Cardiac muscle cell (in vitro differentiated cells and primary cell): ENCODE measurements around the gene GCK. TPM values are rescaled to one million over a fixed set of nuclear protein-coding genes. Genes with fewer than 3 reads are reported as not detected.
"Not testable (repeated sequence)": the region's sequence is repeated elsewhere in the genome, so short reads cannot be mapped to it uniquely, and the experiment has no call there.

ENCODE experiments used
- DNase-seq, 2 donors: peaks; one replicate each; pipeline versions ENCODE4 v3.0.0 to v3.0.0-alpha.2; 2010 to 2017; ENCODE audit warnings: low read depth in 1 of 2, low spot score in 1 of 2
- H3K27ac ChIP-seq: fragments of 200-600 bp; sonication (generic); 2 replicates; pipeline ENCODE4 v1.5.1; 2016
- H3K27me3 ChIP-seq: fragments of 200-600 bp; sonication (generic); 2 replicates; pipeline ENCODE4 v1.6.0; 2016; ENCODE audit warnings: control low read depth
- H3K36me3 ChIP-seq: fragments of 200-600 bp; sonication (generic); 2 replicates; pipeline ENCODE4 v1.5.1; 2016; ENCODE audit warnings: control low read depth
- H3K4me1 ChIP-seq: fragments of 200-600 bp; sonication (generic); 2 replicates; pipeline ENCODE4 v1.8.1; 2017; ENCODE audit warnings: low read depth, mild to moderate bottlenecking, mixed run types
- H3K4me3 ChIP-seq: fragments of 200-600 bp; sonication (generic); 2 replicates; pipeline ENCODE4 v1.5.1; 2016; ENCODE audit warnings: mild to moderate bottlenecking
- H3K9me3 ChIP-seq: fragments of 200-600 bp; sonication (generic); 2 replicates; pipeline ENCODE4 v1.5.1; 2017; ENCODE audit warnings: low read depth, mild to moderate bottlenecking, control low read depth
- CTCF ChIP-seq: IDR thresholded peaks from 2 replicates; pipeline ENCODE4 v1.5.1; 2012; ENCODE audit warnings: low read depth, mild to moderate bottlenecking, low read length
- polyA plus RNA-seq: library from polyadenylated mRNA; unstranded; fragments of >200 nt; fragmentation: Nextera tagmentation; extraction: Ambion mirVana; gene quantifications from 2 replicates; pipeline ENCODE4 v1.2.1, GENCODE V29; 2016
- total RNA-seq: library from RNA; depleted of rRNA; stranded (reverse); fragments of >200 nt; gene quantifications from 2 replicates; pipeline ENCODE4 v1.2.3, GENCODE V29; 2016

Gene GCK
- total and polyA plus RNA-seq, 2 experiments from 2014 or later: 26.7 to 46.4 TPM

GRCh38 chr7:44210107-44210506 is 20.9 kb upstream of the GCK start:
- Histone ChIP-seq H3K4me1 (peaks cover 4% of the 10 kb centered on the region), H3K36me3 (peaks cover 67% of the 10 kb centered on the region), H3K4me3 (no peak overlapping the region), H3K27me3 (no peaks in the 10 kb centered on the region), H3K27ac (no peak overlapping the region), H3K9me3 (no peaks in the 10 kb centered on the region)
- no peak for DNase-seq
- TF ChIP-seq CTCF: no peak

DNA sequence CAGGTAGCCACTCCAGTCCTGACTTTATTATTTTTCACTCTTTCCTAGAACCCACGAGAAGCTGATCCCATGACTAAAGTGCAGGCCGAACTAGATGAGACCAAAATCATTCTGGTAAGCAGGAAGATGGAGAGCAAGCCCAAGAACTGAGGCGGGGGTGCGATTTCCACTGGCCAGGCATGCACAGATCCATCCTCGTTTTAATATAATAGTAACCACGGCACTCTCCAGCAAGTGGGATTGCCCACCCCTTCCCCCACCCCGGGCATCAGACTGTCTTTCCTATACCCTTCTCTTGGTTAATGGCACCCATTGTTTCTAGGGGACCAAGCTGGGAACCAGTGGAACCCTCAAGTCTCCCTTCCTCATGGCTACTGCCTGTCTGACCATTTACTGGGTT is 18.8 kb upstream of the GCK start:
- DNase-seq: no peak
- Histone ChIP-seq H3K36me3 (peaks cover 62% of the 10 kb centered on the region), H3K27me3 (no peaks in the 10 kb centered on the region), H3K4me1 (no peaks in the 10 kb centered on the region), H3K27ac (no peak overlapping the region), H3K4me3 (no peak overlapping the region), H3K9me3 (no peaks in the 10 kb centered on the region)
- no peak for TF ChIP-seq CTCF

- Histone ChIP-seq H3K36me3 (peaks cover 56% of the 10 kb centered on the region), H3K27ac (no peak overlapping the region)
- no peak for DNase-seq
Observed at GRCh38 chr7:44206008-44206407, 16.8 kb upstream of the GCK start.

GRCh38 chr7:44201813-44202212 is 12.6 kb upstream of the GCK start:
- TF ChIP-seq CTCF: no peak
- Histone ChIP-seq H3K4me1 (peaks cover 12% of the 10 kb centered on the region), H3K9me3 (no peaks in the 10 kb centered on the region), H3K4me3 (peak overlapping the region; percentile 63), H3K36me3 (peaks cover 21% of the 10 kb centered on the region), H3K27ac (peak overlapping the region; percentile 87), H3K27me3 (no peaks in the 10 kb centered on the region)
- no peak for DNase-seq

More at GRCh38 chr7:44206008-44206407, 16.8 kb upstream of the GCK start:
- H3K9me3 ChIP-seq: no peaks in the 10 kb centered on the region
- no peak overlapping the region for H3K4me3 ChIP-seq
- H3K27me3 ChIP-seq: no peaks in the 10 kb centered on the region
- H3K4me1 ChIP-seq: peaks cover 12% of the 10 kb centered on the region
- TF ChIP-seq CTCF: no peak

DNA sequence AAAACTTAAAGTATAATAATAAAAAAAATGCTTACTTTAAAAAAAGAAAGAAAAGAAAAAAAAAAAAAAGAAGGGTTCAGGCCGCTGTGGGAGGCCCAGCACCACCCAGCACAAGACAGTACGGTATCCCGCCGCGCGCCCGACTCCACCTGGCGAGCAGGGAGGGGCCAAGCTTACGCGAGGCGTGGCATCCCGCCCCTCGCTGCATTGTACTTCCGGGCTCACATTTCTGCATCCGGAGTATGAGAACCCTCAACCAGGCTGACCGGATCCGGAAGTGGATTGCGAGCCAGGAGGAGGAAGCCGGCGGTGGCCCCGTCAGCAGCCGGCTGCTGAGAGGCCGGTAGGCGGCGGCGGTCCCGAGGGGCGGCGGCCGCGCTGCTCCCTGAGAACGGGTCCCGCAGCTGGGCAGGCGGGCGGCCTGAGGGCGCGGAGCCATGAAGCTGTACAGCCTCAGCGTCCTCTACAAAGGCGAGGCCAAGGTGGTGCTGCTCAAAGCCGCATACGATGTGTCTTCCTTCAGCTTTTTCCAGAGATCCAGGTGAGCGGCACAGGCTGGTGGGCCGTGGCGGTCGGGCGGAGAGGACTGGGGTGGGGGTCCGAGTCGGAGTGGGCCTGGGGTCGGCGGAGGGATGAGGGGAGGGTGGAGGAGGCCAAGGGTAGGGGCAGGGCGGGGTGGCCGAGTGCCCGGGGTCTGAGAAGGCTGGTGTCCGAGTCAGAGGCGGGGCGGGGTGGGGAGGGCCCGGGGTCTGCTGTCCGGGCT is 11.6 kb upstream of the GCK start, which contains the start of gene YKT6:
TSS of gene YKT6 (plus strand) at position 280 of the 763 bp plus-strand sequence. CDS start at position 438, 158 bp downstream.
- Histone ChIP-seq H3K4me3 (peak within 1 kb of the TSS; percentile 63), H3K27me3 (no peaks in the 10 kb centered on the region), H3K36me3 (peaks cover 13% of the 10 kb centered on the region), H3K9me3 (no peaks in the 10 kb centered on the region), H3K4me1 (peaks cover 12% of the 10 kb centered on the region), H3K27ac (peak within 1 kb of the TSS; percentile 87)
- peak; percentile 95 to 96 for DNase-seq
- TF ChIP-seq CTCF: peak; percentile 63

- H3K27ac ChIP-seq, H3K4me3 ChIP-seq, H3K36me3 ChIP-seq, H3K27me3 ChIP-seq, H3K9me3 ChIP-seq, DNase-seq: not testable (repeated sequence)
- peaks cover 12% of the 10 kb centered on the region for H3K4me1 ChIP-seq
Observed at GRCh38 chr7:44200163-44200562, 10.9 kb upstream of the GCK start.
